ENCODE results near the gene TNK2.
"Not testable (repeated sequence)": the region's sequence is repeated elsewhere in the genome, so short reads cannot be mapped to it uniquely, and the experiment has no call there.

Gene TNK2

DNA sequence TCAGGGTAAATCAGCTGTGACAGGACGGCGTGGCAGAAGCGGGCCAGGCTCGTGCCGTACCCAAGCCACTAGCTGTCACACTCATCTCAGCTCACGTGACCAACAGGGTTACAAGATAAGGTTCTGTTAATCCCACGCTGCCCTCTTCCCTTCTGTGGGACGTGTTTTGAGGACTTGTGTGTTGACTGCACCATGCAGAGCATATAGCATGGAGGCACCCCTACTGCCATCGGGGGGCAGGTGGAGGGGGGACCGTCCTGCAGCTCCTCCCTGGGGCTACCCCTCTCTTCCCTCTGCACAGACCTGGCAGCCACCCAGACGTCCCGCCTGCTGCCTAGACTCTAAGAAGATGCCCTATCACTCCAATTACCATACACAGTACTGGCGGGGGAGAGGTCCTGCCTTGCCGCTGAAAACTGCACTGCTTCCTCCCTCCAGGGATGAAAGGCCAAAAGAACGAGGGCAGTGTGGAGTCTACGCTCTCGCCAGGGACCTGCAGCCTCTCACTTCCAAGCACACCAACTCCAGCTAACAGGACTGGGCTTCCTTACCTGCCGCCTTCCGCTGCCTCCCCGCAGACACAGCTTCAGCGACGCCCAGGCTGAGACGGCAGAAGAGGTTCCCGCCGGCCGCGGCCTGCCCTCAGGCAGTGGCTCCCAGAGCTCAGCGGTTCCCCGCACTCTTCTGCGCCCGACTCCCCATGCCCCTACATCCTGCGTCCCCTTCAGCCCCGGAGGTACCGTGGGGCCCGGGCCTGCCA lies at the start of gene TNK2:
TNK2 (minus strand) TSS at position 618 of the 760 bp plus-strand sequence. CDS start 19,963 bp downstream, outside the sequence.
- peak; percentile 53 to 54 for DNase-seq

GRCh38 chr3:195956577-195956976 lies 48.2 kb upstream of the TNK2 start:
- DNase-seq = no peak

DNA sequence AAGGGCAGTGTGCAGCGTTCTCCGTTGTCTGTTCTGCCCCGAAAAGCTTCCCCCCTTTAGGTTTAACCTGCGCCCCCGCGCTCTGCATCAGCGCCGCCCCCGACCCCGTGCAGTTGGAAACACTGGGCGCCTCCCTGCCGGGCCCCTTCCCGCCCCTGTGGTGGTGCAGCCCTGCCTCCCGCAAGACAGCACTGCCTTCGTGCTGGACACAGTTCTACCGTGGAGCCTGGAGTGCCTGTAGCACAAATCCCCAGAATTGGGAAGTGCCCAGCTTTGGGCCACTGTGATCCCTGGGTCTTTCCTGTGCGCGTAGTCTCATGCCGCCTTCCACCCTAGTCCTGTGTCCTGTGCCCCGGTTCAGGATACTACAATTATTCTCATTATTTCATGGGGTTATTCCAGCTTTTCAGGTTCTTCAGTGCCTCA lies 47.1 kb upstream of the TNK2 start:
- DNase-seq = peak; percentile 52 to 74

DNA sequence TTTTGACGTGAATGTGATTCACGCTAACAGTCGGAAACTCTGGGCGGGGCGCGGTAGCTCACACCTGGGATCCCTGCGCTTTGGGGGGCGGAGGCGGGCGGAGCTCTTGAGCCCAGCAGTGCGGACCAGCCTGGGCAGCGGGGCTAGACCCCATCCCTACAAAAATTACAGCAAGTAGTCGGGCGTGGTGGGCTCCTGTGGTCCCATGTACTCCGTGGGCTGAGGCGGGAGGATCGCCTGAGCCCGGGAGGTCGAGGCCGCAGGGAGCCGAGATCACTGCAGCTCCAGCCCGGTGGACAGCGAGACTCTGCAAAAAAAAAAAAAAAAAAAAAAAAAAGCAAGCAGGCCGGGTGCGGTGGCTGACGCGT lies 46.4 kb upstream of the TNK2 start:
- peak; percentile 52 to 64 for DNase-seq

- DNase-seq = peak; percentile 45 to 63
Measured at GRCh38 chr3:195954052-195954751, 45.9 kb upstream of the TNK2 start.

GRCh38 chr3:195952590-195952989 lies 44.2 kb upstream of the TNK2 start:
- DNase-seq = not testable (repeated sequence)

DNA sequence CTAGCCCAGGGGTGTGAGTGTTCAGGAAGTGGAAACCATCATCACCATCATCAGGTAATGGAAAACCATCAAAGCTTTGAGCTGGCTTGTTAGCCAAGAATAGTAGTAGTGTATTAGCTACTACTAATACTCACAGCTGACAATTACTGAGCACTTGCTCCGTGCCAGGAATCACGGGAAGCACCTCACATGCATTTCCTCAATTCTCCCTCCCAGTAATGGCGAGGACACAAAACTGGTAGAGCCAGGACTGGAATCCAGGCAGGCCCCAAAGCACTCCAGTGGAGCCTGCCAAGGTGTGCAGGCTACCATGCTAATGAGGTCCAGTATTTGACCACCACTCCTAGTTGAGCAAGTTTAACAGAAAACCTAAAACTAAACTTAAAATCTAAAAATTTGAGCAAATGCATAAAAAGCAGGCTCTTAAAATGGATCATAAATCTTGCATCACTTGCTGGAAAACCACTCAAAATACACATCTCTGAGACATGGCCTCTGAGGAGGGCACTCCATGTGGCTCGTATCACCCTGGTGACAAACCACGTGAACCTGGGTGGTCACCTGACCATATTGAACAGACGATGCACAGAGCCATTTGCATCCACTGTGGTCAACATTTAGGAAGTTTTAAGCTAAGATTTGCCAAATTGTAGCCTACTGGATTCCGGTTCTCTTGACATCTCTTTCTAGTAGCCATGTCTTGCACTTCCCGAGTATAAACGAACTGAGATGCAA lies 43.3 kb upstream of the TNK2 start:
- DNase-seq = not testable (repeated sequence)

DNA sequence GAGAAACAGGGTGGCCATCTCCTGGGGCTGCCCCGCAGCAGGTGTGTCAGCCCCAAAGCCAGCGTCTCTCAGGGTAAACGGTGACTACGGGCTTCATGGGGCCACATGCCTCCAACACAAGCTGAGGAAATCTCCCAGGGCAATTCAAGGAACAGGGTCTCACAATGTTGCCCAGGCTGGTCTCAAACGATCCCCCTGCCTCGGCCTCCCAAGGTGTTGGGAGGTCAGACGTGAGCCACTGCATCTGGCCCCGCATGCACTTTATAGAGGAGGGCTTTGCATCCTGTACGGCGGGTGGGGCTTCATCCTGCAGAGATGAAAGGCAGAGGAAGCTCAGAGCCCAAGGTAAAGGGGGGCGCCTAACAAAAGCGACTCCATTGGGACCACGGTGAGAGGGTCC lies 42.4 kb upstream of the TNK2 start:
- DNase-seq = not testable (repeated sequence)

- DNase-seq = not testable (repeated sequence)
Measured at GRCh38 chr3:195950164-195950563, 41.8 kb upstream of the TNK2 start.

DNA sequence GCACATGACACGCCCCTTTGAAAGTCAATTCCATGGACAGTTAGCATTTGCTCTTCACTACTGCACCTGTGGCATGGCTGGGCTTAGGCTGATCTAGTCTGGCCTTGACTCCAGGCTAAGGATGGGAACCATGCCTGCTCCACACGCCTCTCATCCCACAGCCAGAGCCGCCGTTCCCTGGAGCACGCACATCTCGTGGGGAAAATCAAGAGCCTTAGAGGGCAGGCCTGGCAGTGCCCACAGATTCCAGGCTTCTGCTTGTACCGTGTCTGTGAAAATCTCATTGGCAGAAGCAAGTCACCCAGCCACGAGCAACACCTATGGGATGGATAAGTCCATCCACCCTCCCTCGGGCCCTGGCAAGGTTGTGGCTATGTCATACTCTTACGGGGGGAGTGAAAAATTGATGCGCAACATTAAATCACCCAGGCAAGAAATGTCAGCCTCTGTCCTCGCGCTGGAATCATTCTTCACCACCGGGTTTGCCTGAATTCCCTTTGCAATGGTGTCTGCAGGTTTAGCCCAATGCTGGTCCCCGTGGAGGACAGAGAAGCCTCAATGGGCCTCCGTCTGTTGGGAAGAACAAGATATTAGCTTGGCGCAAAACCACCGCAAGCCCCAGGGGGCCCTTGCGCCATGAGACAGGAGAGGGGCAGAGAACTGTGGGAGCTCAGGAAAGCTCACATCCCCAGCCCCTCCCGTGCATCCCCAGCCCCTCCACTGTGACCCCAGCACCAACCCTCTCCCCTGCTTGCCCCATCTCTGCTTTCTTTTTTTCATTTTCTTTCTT lies 38.8 kb upstream of the TNK2 start:
- not testable (repeated sequence) for DNase-seq

GRCh38 chr3:195941265-195941815 lies 33.0 kb upstream of the TNK2 start:
- DNase-seq = not testable (repeated sequence)

- not testable (repeated sequence) for DNase-seq
Measured at GRCh38 chr3:195940806-195941205, 32.5 kb upstream of the TNK2 start.

DNA sequence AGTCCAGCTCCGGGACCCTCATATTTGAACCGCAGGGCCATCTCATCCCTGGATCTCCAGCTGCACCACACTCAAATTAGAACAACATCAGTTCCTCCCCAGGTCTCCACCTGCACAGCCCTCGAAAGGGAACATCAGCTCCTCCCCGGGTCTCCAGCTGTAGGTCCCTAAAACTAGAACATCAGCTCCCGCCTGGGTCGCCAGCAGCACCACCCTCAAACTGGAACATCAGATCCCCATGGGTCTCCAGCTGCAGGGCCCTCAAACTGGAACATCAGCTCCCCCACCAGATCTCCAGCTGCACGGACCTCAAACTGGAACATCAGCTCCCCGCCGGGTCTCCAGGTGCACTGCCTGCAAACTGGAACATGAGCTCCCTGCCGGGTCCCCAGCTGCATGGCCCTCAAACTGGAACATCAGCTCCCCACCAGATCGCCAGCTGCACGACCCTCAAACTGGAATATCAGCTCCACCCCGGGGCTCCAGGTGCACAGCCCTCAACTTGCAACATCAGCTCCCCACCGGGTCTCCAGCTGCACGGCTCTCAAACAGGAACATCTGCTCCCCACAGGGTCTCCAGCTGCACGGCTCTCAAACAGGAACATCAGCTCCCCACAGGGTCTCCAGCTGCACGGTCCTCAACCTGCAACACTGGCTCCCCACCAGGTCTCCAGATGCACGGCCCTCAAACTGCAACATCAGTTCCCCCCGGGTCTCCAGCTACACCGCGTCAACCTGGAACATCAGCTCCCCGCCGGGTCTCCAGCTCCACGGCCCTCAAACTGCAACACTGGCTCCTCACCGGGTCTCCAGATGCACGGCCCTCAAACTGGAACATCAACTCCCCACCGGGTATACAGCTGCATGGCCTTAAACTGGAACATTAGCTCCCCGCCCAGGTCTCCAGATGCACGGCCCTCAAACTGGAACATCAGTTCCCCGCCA lies 31.4 kb upstream of the TNK2 start:
- DNase-seq = not testable (repeated sequence)

GRCh38 chr3:195933044-195933430 lies 24.7 kb upstream of the TNK2 start:
- not testable (repeated sequence) for DNase-seq

GRCh38 chr3:195932418-195933043 lies 24.2 kb upstream of the TNK2 start:
- no peak for DNase-seq

- DNase-seq = no peak
Measured at GRCh38 chr3:195931582-195932273, 23.4 kb upstream of the TNK2 start.

DNA sequence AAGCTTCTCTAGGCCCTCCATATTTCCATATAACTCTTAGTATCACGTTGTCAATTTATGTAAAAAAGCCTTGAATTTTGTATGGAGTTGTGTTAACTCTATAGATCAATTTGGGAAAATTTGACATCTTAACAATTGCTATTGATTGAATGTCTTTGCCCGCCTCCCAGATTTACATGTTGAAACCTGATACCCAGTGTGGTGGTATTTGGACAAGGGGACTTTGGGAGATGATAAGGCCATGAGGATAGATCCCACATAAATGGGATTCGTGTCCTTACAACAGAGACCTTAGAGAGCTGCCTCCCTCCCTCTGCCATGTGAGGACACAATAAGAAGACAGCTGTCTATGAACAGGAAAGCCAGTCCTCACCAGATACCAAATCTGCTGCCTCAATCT lies 21.1 kb upstream of the TNK2 start:
- no peak for DNase-seq

- no peak for DNase-seq
Measured at GRCh38 chr3:195921334-195921791, 13.0 kb upstream of the TNK2 start.

- DNase-seq = no peak
Measured at GRCh38 chr3:195918176-195918575, 9.8 kb upstream of the TNK2 start.

- no peak for DNase-seq
Measured at GRCh38 chr3:195916991-195917390, 8.6 kb upstream of the TNK2 start.

All from activated CD4-positive, alpha-beta T cell treated with anti-CD3 and anti-CD28 coated beads for 4 hours (primary cell).